HEK293T (cell line): Measurements from ENCODE around the gene TIMM10.

Experiments
- CTCF ChIA-PET: fragments of 350-600 bp; formaldehyde crosslinking; extraction: SDS; loops from one replicate; lab custom pipeline; 2021; ENCODE audit warnings: antibody characterized with exemption, inconsistent platforms; lab: Yijun Ruan, JAX
- POLR2A ChIA-PET: fragments of 350-600 bp; formaldehyde crosslinking; extraction: SDS; loops from one replicate; lab custom pipeline; 2020; ENCODE audit warnings: antibody characterized with exemption, inconsistent platforms; lab: Yijun Ruan, JAX
- DNase-seq: peaks from one replicate; pipeline ENCODE4 v3.0.0; 2012; ENCODE audit warnings: mixed read lengths; ENCODE audit errors: extremely low spot score
- ARNT ChIP-seq: fragments of 450-650 bp; IDR thresholded peaks from 2 replicates; pipeline ENCODE4 v1.6.1; 2017; ENCODE audit warnings: mild to moderate bottlenecking
- BHLHE40 ChIP-seq: fragments of 450-650 bp; IDR thresholded peaks from 2 replicates; pipeline ENCODE4 v1.6.1; 2016; ENCODE audit warnings: mild to moderate bottlenecking, moderate library complexity, borderline replicate concordance
- CTBP1 ChIP-seq: fragments of 450-650 bp; IDR thresholded peaks from 2 replicates; pipeline ENCODE4 v1.6.1; 2016; ENCODE audit warnings: borderline replicate concordance
- ELF4 ChIP-seq: fragments of 450-650 bp; IDR thresholded peaks from 2 replicates; pipeline ENCODE4 v1.6.1; 2017; ENCODE audit warnings: antibody characterized with exemption
- FOXA1 ChIP-seq: fragments of 450-650 bp; IDR thresholded peaks from 2 replicates; pipeline ENCODE4 v1.6.1; 2016; ENCODE audit warnings: mild to moderate bottlenecking
- FOXK2 ChIP-seq: fragments of 450-650 bp; IDR thresholded peaks from 2 replicates; pipeline ENCODE4 v1.6.1; 2016; ENCODE audit warnings: mild to moderate bottlenecking
- FOXM1 ChIP-seq: fragments of 450-650 bp; IDR thresholded peaks from 2 replicates; pipeline ENCODE4 v1.6.1; 2017; ENCODE audit warnings: mild to moderate bottlenecking, borderline replicate concordance
- HDGF ChIP-seq: fragments of 450-650 bp; IDR thresholded peaks from 2 replicates; pipeline ENCODE4 v1.6.1; 2017; ENCODE audit warnings: antibody characterized with exemption, borderline replicate concordance
- L3MBTL2 ChIP-seq: fragments of 450-650 bp; conservative IDR thresholded peaks from 2 replicates; pipeline ENCODE4 v1.6.1; 2016; ENCODE audit warnings: mild to moderate bottlenecking
- LEF1 ChIP-seq: fragments of 450-650 bp; IDR thresholded peaks from 2 replicates; pipeline ENCODE4 v1.6.1; 2017; ENCODE audit warnings: mild to moderate bottlenecking, borderline replicate concordance
- NFRKB ChIP-seq: fragments of 450-650 bp; IDR thresholded peaks from 2 replicates; pipeline ENCODE4 v1.6.1; 2016; ENCODE audit warnings: mild to moderate bottlenecking, moderate library complexity
- SP1 ChIP-seq: fragments of 450-650 bp; IDR thresholded peaks from 2 replicates; pipeline ENCODE4 v1.6.1; 2017
- SUZ12 ChIP-seq: fragments of 450-650 bp; IDR thresholded peaks from 2 replicates; pipeline ENCODE4 v1.6.1; 2016; ENCODE audit warnings: mild to moderate bottlenecking
- TARDBP ChIP-seq: fragments of 450-650 bp; IDR thresholded peaks from 2 replicates; pipeline ENCODE4 v1.6.1; 2016
- ZNF384 ChIP-seq: fragments of 450-650 bp; IDR thresholded peaks from 2 replicates; pipeline ENCODE4 v1.6.1; 2016
- TF ChIP-seq, protein P1 (sequence below): fragments of 450-650 bp; IDR thresholded peaks from 2 replicates; pipeline ENCODE4 v1.6.1; 2016

The TIMM10 gene

DNA sequence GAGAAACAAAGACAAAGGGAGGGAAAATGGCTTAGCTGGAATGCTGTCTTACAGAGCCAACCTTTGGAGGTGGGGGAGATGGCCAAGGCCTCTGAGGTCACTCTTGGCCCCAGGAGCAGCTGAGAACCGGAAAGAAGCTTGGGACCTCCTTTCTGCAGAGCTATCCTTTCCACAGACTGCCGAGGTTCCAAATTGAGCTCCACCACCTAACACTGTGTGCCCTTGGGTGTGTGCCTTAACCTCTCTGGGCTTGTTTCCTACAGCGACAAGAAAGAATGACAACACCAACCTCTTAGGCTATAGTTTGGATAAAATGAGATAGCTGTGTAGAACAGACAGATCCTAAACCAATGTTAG, 47.0 kb downstream of the TIMM10 start:
- ChIA-PET CTCF (interaction anchor here (0.7 to 3.9 kb wide), 10 partner anchors 10 to 161 kb away, joined by 3 to 27 read pairs (median 4); partner anchors contain the start of gene RTN4RL2), POLR2A (interaction anchor here (1.4 kb wide), 1 partner anchor 26 kb away, joined by 6 read pairs; no protein-coding TSS in a partner anchor)
- TF ChIP-seq SUZ12 (no peak), SP1 (no peak), NFRKB (no peak), TARDBP (no peak), ZNF384 (no peak), ARNT (no peak), FOXK2 (no peak), BHLHE40 (no peak), L3MBTL2 (no peak), FOXM1 (no peak), CTBP1 (no peak), LEF1 (no peak), FOXA1 (no peak), ELF4 (no peak), HDGF (no peak)
- TF ChIP-seq, protein P1, sequence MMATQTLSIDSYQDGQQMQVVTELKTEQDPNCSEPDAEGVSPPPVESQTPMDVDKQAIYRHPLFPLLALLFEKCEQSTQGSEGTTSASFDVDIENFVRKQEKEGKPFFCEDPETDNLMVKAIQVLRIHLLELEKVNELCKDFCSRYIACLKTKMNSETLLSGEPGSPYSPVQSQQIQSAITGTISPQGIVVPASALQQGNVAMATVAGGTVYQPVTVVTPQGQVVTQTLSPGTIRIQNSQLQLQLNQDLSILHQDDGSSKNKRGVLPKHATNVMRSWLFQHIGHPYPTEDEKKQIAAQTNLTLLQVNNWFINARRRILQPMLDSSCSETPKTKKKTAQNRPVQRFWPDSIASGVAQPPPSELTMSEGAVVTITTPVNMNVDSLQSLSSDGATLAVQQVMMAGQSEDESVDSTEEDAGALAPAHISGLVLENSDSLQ: no peak
- no peak for DNase-seq

DNA sequence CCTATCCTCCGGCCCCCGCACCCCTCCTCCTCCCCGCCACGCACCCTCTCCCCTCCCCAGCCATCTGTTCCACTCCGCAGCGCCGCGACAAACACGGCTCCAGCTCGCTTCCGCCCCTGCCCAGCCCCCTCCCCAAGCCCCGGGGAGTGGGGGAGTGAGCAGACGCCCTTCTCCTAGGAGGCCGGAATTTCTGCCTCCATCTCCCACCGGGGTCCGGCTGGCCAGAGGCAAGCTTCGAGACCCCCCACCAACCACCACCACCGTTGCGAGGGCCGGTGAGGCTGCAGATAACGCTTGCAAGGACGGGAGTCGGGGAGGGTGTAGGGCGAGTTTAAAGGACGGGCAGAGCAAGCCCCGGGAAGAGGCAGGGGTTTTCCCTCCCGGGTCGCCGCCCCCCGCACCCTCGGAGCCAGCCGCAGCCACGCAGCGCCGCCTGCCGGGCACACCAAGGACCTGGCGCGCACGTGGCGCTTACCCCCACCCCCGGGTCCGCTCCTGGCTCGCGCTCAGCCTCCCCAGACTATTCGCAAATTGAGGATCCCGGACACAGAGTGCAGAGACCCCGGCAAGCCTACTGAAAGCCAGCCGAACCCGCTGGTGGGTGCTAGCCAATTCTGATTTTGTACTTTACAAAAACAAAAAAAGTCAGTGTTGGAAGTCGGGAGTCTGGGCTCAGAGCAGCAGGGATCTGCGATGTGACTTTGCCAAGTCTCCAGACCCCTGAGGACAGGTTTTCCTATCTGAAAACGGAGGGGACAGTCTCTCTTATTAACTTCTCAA, 47.6 kb downstream of the TIMM10 start:
- TF ChIP-seq SP1 (no peak), LEF1 (no peak), BHLHE40 (no peak), L3MBTL2 (no peak), FOXK2 (no peak), ELF4 (no peak), FOXA1 (no peak), FOXM1 (no peak), ARNT (no peak), ZNF384 (no peak), CTBP1 (no peak), SUZ12 (no peak), TARDBP (no peak), NFRKB (no peak), HDGF (no peak)
- TF ChIP-seq, protein P1: no peak
- ChIA-PET CTCF (interaction anchor here (0.7 to 3.9 kb wide), 9 partner anchors 9 to 158 kb away, joined by 3 to 27 read pairs (median 5); partner anchors contain the start of gene RTN4RL2), POLR2A (interaction anchor here (1.4 kb wide), 1 partner anchor 25 kb away, joined by 6 read pairs; no protein-coding TSS in a partner anchor)
- no peak for DNase-seq

DNA sequence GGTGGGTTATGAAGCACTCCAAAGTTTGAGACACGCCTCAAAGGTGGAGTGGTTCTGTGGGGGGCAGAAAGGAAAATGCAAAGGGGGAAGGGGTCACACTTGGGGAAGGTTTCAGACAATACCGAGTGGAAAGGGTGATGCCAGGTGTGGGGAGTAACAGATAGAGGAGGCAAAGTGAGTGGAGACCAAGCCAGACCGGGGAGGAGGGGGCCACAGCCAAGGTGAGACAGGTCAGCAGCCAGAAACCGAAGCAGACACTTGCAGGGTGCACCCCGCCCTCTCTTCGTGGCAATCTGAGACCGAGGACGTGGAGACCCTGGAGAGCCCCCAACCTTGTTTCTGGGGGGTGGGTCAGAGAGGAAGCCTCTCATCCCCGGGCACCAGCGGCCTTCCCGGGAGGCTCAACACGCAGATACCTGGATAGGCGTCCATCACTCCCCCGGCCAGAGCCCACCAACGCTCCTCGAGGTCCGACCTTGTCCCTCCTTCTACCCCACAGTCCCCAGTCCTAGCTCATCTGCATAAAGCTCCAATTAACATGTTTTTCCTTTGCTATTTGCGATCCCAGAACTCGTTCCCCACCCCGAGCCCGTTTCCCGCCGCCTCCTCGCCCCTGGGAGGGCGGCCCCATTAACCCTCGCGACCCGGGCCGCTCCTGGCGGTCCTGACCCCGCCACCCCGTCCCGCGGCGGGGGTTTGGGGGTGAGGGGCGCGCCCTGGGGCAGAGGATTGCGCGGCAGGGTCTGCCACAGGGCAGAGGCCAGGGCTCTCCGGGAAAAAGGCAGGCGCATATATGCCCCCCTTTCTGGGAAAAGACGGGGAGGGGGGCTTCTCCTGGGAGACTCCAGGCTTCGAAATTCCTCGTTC, 48.4 kb downstream of the TIMM10 start:
- no peak for DNase-seq
- TF ChIP-seq ARNT: no peak
- no peak for TF ChIP-seq NFRKB
- TF ChIP-seq, protein P1: no peak
- TF ChIP-seq FOXA1: no peak
- no peak for TF ChIP-seq BHLHE40
- TF ChIP-seq CTBP1: no peak
- ChIA-PET POLR2A (interaction anchor here (1.1 kb wide), 1 partner anchor 22 kb away, joined by 5 read pairs; the partner anchor contains the start of gene RTN4RL2), CTCF (interaction anchor here (1.2 to 3.9 kb wide), 8 partner anchors 8 to 162 kb away, joined by 3 to 27 read pairs (median 6); partner anchors contain the start of gene RTN4RL2)

DNA sequence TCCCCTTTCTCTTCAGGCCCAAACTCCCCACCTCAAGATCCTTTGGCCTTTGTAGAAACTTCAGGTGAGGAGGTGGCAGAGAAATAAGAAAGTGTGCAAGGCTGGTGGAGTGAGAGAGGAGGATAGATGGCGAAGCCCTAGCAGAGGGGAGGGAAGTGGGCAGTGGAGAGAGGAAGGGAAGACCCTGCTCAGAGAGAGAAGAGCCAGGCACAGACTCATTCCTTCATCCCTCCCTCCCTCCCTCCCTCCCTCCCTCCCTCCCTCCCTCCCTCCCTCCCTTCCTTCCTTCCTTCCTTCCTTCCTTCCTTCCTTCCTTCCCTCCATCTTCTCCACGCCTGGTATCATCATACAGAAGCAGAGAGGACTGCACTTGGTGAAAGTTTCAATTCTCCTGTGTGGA, 49.2 kb downstream of the TIMM10 start:
- DNase-seq: no peak
- ChIA-PET CTCF (interaction anchor here (1.0 to 1.4 kb wide), 5 partner anchors 8 to 163 kb away, joined by 3 to 4 read pairs (median 3); no protein-coding TSS in a partner anchor), POLR2A (interaction anchor here (1.1 kb wide), 1 partner anchor 21 kb away, joined by 5 read pairs; the partner anchor contains the start of gene RTN4RL2)
- TF ChIP-seq TARDBP (no peak), FOXA1 (no peak), L3MBTL2 (no peak), ZNF384 (no peak), ARNT (no peak), ELF4 (no peak)

DNA sequence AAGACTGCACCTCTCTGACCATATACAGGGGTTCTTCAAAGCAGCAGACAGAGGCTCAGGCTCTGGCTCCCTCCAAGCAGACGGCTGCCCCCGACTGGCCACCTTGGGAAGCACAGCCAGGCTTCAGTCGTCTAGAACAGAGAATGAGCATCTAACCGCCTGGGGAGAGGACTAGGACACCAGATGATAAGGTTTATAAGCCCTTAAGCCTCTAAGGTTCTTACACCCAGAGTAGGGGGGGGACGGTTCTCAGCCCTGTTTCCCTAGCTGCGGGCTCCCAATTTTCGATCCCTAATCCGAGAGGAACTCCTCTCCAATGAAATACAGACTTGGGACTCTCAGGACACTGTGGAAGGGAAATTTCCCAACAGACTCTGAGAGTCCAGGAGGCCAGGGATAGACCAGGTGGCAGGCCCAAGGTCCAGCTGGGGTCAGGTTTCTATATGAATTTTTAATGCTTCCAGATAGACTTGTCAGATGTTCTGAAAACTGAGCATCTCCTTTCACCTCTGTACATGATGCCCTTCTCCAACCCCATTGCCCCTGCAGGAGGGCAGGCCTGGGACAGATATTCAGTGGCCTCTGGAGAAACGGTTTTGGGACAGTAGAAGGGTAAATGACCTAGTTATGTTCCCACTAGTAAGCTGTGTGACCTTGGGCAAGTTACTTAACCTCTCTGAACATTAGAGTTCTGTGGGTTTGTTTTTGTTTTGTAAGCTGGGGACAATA, 50.0 kb downstream of the TIMM10 start:
- ChIA-PET POLR2A (interaction anchor here (1.1 kb wide), 1 partner anchor 21 kb away, joined by 5 read pairs; the partner anchor contains the start of gene RTN4RL2), CTCF (interaction anchor here (0.7 to 1.3 kb wide), 4 partner anchors 11 to 24 kb away, joined by 3 to 4 read pairs (median 4); partner anchors contain the start of gene RTN4RL2)
- TF ChIP-seq L3MBTL2 (no peak), FOXM1 (no peak), LEF1 (no peak), HDGF (no peak), FOXA1 (no peak), ARNT (no peak), SP1 (no peak), TARDBP (no peak), SUZ12 (no peak), NFRKB (no peak), ZNF384 (no peak), BHLHE40 (no peak), ELF4 (no peak), FOXK2 (no peak)
- TF ChIP-seq, protein P1: no peak
- peak; percentile 78 for DNase-seq
